PC-9 (cell line): ENCODE data around the gene IMMT. TPM values are rescaled to one million over a fixed set of nuclear protein-coding genes. Genes with fewer than 3 reads are reported as not detected.

Experiments used
- BruUV-seq: library from RNA; stranded (reverse); fragments of 400-500 nt; replicated peaks from 2 replicates; lab custom pipeline; 2021; lab: Mats Ljungman, UMichigan
- CTCF ChIA-PET: fragments of 300-600 bp; sonication (Branson Sonifier 250); formaldehyde crosslinking; loops from one replicate; lab custom pipeline; 2022; ENCODE audit warnings: antibody characterized with exemption; lab: Charles Lee
- POLR2A ChIA-PET: fragments of 300-600 bp; sonication (Branson Sonifier 250); formaldehyde crosslinking; loops from one replicate; lab custom pipeline; 2022; ENCODE audit warnings: antibody characterized with exemption; ENCODE audit not compliant: unreplicated experiment; lab: Charles Lee
- DNase-seq, 2 experiments: peaks; one replicate each; pipeline versions ENCODE4 v3.0.0 to v3.0.0-alpha.2; 2015 to 2022; ENCODE audit warnings: mixed read lengths in 1 of 2
- H2AFZ ChIP-seq: fragments of 200-600 bp; sonication (generic); 2 replicates; pipeline ENCODE4 v1.8.1; 2017; ENCODE audit warnings: antibody characterized with exemption
- H3F3A ChIP-seq: fragments of 200-600 bp; sonication (generic); 2 replicates; pipeline ENCODE4 v1.8.1; 2017; ENCODE audit warnings: antibody characterized with exemption, mild to moderate bottlenecking, low read depth; ENCODE audit not compliant: insufficient read depth
- H3K27ac ChIP-seq: fragments of 200-600 bp; sonication (generic); 2 replicates; pipeline ENCODE4 v1.6.1; 2016; ENCODE audit warnings: mixed run types
- H3K27me3 ChIP-seq: fragments of 200-600 bp; sonication (generic); 2 replicates; pipeline ENCODE4 v1.6.1; 2016; ENCODE audit warnings: low read depth, mixed run types; ENCODE audit not compliant: insufficient read depth
- H3K36me3 ChIP-seq: fragments of 200-600 bp; sonication (generic); 2 replicates; pipeline ENCODE4 v1.6.1; 2016; ENCODE audit warnings: low read depth, mixed run types
- H3K4me1 ChIP-seq: fragments of 200-600 bp; sonication (generic); replicated peaks from 2 replicates; pipeline ENCODE4 v1.6.1; 2016; ENCODE audit warnings: mixed run types; ENCODE audit not compliant: insufficient read depth
- H3K4me2 ChIP-seq: fragments of 200-600 bp; sonication (generic); 2 replicates; pipeline ENCODE4 v1.6.1; 2017; ENCODE audit warnings: mixed run types
- H3K4me3 ChIP-seq: fragments of 200-600 bp; sonication (generic); 2 replicates; pipeline ENCODE4 v1.6.1; 2016; ENCODE audit warnings: mixed run types
- H3K79me2 ChIP-seq: fragments of 200-600 bp; sonication (generic); 2 replicates; pipeline ENCODE4 v1.6.1; 2017; ENCODE audit warnings: low read depth, mixed run types
- H3K9me2 ChIP-seq: fragments of 200-600 bp; sonication (generic); 2 replicates; pipeline ENCODE4 v1.8.1; 2017; ENCODE audit warnings: mild to moderate bottlenecking; ENCODE audit not compliant: insufficient read depth
- H3K9me3 ChIP-seq: fragments of 200-600 bp; sonication (generic); 2 replicates; pipeline ENCODE4 v1.8.1; 2016; ENCODE audit warnings: low read depth; ENCODE audit not compliant: insufficient read depth
- H4K20me1 ChIP-seq: fragments of 200-600 bp; sonication (generic); 2 replicates; pipeline ENCODE4 v1.8.1; 2017; ENCODE audit not compliant: insufficient read depth
- CTCF ChIP-seq: fragments of 200-600 bp; sonication (generic); conservative IDR thresholded peaks from 2 replicates; pipeline ENCODE4 v1.6.1; 2017; ENCODE audit warnings: mixed run types, antibody characterized with exemption, mild to moderate bottlenecking, moderate library complexity
- EZH2 ChIP-seq: fragments of 200-600 bp; sonication (generic); IDR thresholded peaks from 2 replicates; pipeline ENCODE4 v1.8.0; 2017; ENCODE audit warnings: antibody characterized with exemption, low read depth
- intact Hi-C: fragments of 100-400 bp; cut with micrococcal nuclease; formaldehyde crosslinking; loops from one replicate; pipeline ENCODE4 v1.10.0; 2022; ENCODE audit not compliant: unreplicated experiment
- total RNA-seq: library from RNA; stranded (reverse); gene quantifications from 2 replicates; pipeline ENCODE4 v1.2.3, GENCODE V29; 2021

IMMT gene
- total RNA-seq, 1 experiment from 2014 or later, result 114 TPM

- no peak overlapping the region for H2AFZ ChIP-seq
- H3K36me3 ChIP-seq, result no peaks in the 10 kb centered on the region
- no peak for DNase-seq
- POLR2A ChIA-PET, result no interaction called here
- TF ChIP-seq CTCF, result no peak
- no peak for TF ChIP-seq EZH2
- H4K20me1 ChIP-seq, result no peaks in the 10 kb centered on the region
- BruUV-seq, result no TSS peak
- CTCF ChIA-PET, result no interaction called here
- no peaks in the 10 kb centered on the region for H3K9me3 ChIP-seq
- H3K4me1 ChIP-seq, result no peaks in the 10 kb centered on the region
- peaks cover 23% of the 10 kb centered on the region for H3K27me3 ChIP-seq
- no peaks in the 10 kb centered on the region for H3K79me2 ChIP-seq
- H3K9me2 ChIP-seq, result no peaks in the 10 kb centered on the region
- intact Hi-C loops, result no loop called here
- no peaks in the 10 kb centered on the region for H3F3A ChIP-seq
- no peak overlapping the region for H3K4me2 ChIP-seq
- no peak overlapping the region for H3K4me3 ChIP-seq
- H3K27ac ChIP-seq, result no peak overlapping the region
These were observed 48.0 kb upstream of the IMMT start for GRCh38 chr2:86243272-86243671.

GRCh38 chr2:86241611-86242010 lies 46.3 kb upstream of the IMMT start:
- no TSS peak for BruUV-seq
- no peaks in the 10 kb centered on the region for H3F3A ChIP-seq
- DNase-seq, result no peak
- no peak overlapping the region for H2AFZ ChIP-seq
- ChIA-PET POLR2A (no interaction called here), CTCF (no interaction called here)
- TF ChIP-seq EZH2, result no peak
- TF ChIP-seq CTCF, result no peak
- no peaks in the 10 kb centered on the region for H3K9me2 ChIP-seq
- H3K79me2 ChIP-seq, result no peaks in the 10 kb centered on the region
- no peak overlapping the region for H3K4me3 ChIP-seq
- no peaks in the 10 kb centered on the region for H4K20me1 ChIP-seq
- intact Hi-C loops, result no loop called here
- no peak overlapping the region for H3K4me2 ChIP-seq
- H3K27ac ChIP-seq, result no peak overlapping the region
- peaks cover 25% of the 10 kb centered on the region for H3K27me3 ChIP-seq
- H3K9me3 ChIP-seq, result no peaks in the 10 kb centered on the region
- no peaks in the 10 kb centered on the region for H3K36me3 ChIP-seq
- no peaks in the 10 kb centered on the region for H3K4me1 ChIP-seq

GRCh38 chr2:86240251-86240650 lies 45.0 kb upstream of the IMMT start:
- Histone ChIP-seq H4K20me1 (no peaks in the 10 kb centered on the region), H3K4me1 (no peaks in the 10 kb centered on the region), H3K4me2 (no peak overlapping the region), H3K79me2 (no peaks in the 10 kb centered on the region), H3K27me3 (peaks cover 25% of the 10 kb centered on the region), H3K27ac (no peak overlapping the region), H2AFZ (no peak overlapping the region), H3K9me3 (no peaks in the 10 kb centered on the region), H3K4me3 (no peak overlapping the region), H3F3A (no peaks in the 10 kb centered on the region), H3K9me2 (no peaks in the 10 kb centered on the region), H3K36me3 (no peaks in the 10 kb centered on the region)
- TF ChIP-seq EZH2 (no peak), CTCF (no peak)
- POLR2A ChIA-PET, result no interaction called here
- intact Hi-C loops, result no loop called here
- BruUV-seq, result no TSS peak
- DNase-seq, result no peak
- CTCF ChIA-PET, result no interaction called here
